T1000 (cell line): ENCODE measurements around the gene PLEKHN1.
"Not testable (repeated sequence)": the region's sequence is repeated elsewhere in the genome, so short reads cannot be mapped to it uniquely, and the experiment has no call there.

Source experiments
- DNase-seq: peaks from one replicate; lab custom pipeline; 2025; ENCODE audit warnings: mixed read lengths; lab: John Stamatoyannopoulos, UW

The PLEKHN1 gene

DNA sequence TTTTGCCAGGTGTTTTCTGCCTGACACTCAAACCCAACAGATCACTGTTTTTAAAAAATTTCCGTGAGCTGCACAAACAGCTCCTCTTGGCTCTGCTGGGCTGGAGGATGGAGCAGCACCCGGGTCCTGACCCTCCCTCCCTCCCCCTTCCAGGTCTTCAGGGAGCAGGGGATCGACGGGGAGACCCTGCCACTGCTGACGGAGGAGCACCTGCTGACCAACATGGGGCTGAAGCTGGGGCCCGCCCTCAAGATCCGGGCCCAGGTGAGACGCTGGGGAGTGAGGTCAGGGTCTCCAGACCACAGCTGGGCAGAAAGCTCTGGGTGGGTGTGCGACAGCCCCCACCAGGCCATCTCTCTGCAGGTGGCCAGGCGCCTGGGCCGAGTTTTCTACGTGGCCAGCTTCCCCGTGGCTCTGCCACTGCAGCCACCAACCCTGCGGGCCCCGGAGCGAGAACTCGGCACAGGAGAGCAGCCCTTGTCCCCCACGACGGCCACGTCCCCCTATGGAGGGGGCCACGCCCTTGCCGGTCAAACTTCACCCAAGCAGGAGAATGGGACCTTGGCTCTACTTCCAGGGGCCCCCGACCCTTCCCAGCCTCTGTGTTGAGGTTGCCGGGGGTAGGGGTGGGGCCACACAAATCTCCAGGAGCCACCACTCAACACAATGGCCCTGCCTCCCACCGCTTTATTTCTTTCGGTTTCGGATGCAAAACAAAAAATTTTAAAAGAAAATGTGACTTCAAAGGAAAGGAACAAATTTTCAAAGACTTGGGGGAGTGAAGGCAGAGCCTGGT, 22.5 kb upstream of the PLEKHN1 start:
- DNase-seq, result no peak

GRCh38 chr1:944341-945325, 21.6 kb upstream of the PLEKHN1 start:
- no peak for DNase-seq

DNA sequence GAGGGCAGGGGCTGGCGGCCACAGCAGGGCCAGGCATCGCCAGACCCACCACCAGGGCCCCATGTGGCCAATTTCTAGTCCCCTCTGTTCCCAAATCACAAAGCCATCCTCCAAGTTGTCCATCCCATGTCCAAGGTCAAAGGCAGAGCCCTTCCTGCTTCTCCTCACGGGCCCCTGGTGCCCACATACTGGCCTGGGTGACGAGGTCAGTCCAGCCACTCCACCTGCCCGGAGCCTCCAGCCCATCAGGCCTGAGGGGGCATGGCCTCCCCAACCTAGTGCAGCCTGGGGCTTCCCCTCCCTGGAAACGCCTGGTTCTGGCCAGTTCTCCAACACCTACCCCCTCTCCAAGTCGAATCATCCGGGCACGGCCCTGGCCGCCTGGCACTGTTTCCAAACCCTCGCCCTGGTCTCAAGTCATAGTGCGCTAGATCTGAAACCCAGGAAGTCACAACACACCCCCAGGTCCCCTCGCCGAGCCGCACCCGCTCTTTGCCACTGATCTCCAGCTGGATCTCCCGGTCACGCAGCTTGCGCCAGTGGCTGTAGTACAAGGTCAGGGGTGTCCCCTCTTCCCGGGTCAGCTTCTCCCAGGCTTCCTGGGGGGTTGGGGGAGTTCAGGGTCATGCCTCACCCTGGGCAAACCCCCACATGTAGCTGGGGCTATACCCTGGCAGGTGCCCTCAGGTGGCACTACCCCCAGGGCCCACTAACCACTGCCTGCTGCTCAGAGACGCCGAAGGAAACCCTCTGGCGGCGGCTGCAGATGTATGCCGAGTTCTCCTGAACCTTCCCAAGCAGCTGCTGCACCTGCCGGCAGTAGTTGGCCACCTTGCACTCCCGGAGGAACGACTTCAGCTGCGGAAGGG, 20.4 kb upstream of the PLEKHN1 start:
- no peak for DNase-seq

GRCh38 chr1:946811-947210, 19.5 kb upstream of the PLEKHN1 start:
- DNase-seq, result not testable (repeated sequence)

- DNase-seq, result no peak
These were observed 18.3 kb upstream of the PLEKHN1 start for GRCh38 chr1:947958-948357.

DNA sequence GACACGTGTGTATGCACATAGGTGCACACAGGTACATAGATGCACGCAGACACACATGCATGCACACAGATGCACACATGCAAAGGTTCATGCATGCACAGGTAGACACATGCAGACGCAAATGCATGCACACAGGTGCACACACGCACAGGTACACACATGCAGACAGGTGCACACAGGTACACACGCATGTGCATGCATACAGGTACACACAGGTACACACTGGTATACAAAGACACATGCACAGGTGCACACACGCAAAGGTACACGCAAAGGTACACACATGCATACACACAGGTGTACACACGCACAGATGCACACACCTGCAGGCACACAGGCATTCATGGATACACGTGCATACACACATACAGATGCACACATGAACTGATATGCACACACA, 16.0 kb upstream of the PLEKHN1 start:
- no peak for DNase-seq

DNA sequence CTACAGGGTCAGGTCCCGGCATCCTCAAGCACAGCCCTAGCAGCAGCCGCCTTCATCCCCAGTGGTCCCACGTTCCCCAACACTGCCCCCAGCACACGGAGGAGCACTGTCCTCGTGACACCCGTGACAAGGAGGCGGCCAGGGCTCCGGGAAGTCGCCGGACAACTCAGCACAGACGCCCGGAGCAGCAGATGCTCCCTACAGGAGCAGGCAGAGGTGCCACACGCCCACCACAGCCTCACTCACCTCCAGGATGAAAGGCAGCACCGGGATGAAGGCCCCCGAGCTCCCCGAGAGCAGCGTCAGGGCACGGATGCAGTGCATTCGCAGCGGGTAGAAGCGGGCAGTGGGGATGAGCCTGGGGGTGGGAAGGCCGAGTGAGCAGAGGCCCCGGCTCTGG, 15.4 kb upstream of the PLEKHN1 start:
- no peak for DNase-seq

DNA sequence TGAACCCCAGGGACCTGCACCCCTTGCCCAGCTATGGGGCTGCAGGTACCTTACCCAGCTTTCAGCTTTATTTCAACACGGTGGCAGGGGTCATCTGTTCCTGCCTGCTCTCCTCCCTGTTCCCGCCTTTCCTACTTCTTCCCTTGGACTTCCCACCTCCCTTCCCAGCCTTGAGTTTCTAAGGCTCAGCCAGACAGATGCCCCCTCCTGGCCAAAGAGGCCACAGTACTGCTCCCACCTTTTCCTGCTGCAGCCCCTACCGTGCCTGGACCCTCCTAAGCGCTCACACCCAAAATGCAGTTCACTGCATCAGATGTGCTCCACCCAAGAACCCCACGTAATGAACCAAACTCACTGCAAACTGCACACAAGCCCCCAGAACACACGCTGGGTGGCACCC, 14.9 kb upstream of the PLEKHN1 start:
- DNase-seq, result no peak

DNA sequence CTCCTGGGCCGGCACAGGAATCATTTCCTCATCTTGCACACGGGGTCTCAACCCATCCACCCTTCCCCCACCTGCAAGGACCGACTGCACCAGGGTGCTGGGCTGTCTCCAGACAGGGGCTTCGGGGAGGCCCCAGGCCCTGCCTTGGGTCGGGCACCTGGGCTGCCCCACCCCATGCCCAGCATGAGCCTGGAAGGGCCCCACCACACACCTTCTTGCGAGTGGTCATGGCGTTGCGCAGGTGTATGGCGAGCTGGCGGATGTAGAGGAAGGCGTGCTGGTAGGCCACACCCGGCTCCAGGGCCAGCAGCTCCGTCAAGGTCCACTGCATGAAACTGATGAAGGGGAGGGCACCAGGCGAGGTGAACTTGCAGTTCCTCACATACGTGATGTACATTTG, 14.1 kb upstream of the PLEKHN1 start:
- DNase-seq, result no peak

DNA sequence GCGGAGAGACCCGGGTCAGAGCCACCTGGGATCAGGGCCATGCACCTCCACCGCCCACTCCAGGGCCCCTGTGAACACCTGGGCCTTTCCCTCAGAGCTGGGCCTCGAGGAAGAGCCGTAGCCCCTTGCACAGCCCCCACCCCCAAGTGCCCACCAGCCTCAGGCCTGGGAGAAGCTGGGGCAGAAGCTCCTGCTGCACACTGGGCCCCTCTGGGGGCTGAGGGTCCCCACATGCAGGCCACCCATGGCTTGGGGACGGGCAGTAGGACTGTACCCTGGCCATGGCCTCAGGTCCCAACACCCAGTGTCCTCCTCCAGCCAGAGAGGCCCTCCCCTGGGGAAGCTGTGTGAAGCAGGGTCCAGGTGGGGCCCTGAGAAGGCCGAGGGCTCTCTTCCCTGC, 13.7 kb upstream of the PLEKHN1 start:
- DNase-seq, result no peak

DNA sequence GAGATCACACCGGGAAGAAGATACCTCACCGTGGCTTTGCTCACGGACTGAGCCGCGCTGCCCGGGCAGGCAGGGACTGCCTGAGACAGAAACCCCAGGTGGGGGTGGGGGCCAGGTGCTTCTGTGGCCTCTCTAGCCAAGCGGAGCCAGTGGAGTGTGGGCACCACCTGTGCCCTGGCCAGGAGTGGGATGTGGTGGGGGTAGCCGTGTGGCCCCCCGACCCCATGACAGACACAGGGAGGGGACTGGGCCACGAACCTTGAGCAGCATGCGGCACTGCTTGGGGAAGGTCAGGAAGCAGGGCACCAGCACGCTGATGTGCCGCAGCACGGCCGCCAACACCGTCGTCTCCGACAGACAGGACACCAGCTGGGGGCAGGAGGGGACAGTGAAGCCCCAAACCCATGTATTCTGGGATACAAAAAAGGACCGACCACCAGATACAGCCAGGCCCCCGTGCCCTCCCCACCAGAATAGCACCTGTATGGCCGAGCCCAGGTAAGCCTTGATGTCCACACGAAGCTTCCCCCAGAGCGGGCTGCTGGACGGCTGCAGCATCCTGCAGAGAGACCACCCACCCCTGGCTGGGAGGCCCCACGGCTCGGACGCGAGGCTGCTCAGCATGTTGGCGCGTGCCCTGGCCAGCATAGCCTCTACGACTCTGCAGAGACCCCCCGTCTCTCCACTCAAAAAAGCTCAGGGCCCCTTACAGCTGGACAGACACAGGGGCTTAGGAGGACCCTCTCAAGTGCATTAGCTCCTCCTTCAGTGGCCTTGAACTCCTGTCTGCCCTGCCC, 12.6 kb upstream of the PLEKHN1 start:
- DNase-seq, result no peak

DNA sequence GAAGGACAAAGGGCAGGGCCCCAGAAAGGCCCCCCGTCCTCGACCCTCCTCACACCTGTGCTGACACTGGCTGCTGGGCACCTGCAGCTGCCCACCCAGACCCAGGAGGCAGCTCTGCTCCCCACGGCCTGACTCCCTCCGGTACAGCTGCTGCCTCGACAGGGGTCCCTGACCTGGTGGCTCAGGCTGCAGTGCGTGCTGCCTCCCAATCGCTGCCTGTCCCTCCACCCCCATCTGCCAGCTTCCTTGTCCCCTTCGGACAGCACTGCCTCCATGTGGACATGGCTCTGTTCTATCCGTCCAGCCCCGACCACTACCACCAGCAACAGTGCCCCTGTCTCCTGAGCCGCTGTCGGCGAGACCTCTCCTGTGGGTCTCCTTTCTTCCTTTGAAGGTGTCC, 11.4 kb upstream of the PLEKHN1 start:
- DNase-seq, result no peak

DNA sequence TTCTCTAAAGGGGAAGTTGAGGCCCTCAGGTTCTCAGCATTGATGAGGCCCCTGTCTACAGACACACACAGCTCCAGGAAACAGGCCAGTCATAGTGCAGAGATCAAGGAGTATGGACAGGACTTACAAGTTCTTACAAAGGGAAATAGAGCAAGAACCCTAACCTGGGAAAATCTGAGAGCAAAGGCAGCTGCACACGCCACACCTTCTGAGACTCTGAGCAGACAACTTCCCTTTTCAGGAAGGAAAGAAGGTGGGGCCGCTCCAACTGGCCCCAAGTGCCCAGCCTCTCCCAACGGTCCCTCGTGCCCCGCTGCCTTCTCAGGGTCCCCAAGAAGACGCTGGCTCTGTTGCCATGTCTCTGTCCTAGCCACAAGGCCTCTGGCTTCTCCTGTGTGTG, 10.8 kb upstream of the PLEKHN1 start:
- DNase-seq, result no peak

GRCh38 chr1:956636-957035, 9.6 kb upstream of the PLEKHN1 start:
- DNase-seq, result no peak

- DNase-seq, result peak; percentile 86
These were observed 7.2 kb upstream of the PLEKHN1 start, which contains the start of gene NOC2L for GRCh38 chr1:958823-959730. Gene NOC2L (minus strand): TSS chr1:959256. CDS start chr1:959240, 16 bp downstream.

- no peak for DNase-seq
These were observed 6.4 kb upstream of the PLEKHN1 start for GRCh38 chr1:959731-960362.

GRCh38 chr1:960363-961131, 5.7 kb upstream of the PLEKHN1 start, which contains the start of gene KLHL17:
Gene KLHL17 (plus strand): TSS chr1:960584. CDS start chr1:960694, 110 bp downstream.
- peak; percentile 43 for DNase-seq

DNA sequence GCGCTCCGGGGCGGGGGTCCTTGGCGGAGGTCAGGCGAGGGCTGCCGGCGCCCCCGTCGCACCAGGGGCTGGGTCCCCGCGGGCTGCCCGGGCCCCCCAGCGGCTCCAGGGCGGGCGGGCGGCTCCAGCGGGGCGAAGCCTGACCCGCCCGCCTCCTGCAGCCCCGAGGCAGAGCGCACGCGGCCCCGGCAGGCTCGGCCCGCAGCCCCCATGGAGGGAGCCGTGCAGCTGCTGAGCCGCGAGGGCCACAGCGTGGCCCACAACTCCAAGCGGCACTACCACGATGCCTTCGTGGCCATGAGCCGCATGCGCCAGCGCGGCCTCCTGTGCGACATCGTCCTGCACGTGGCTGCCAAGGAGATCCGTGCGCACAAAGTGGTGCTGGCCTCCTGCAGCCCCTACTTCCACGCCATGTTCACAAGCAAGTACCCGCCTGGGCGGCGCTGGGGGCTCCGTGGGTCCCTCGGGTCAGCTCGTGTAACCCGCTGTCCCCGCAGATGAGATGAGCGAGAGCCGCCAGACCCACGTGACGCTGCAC, 5.1 kb upstream of the PLEKHN1 start:
- no peak for DNase-seq
